ENCODE results near the gene MOGAT2. TPM values are rescaled to one million over a fixed set of nuclear protein-coding genes. Genes with fewer than 3 reads are reported as not detected.

The MOGAT2 gene
- total and polyA plus RNA-seq, 2 of the 13 experiments (the other 11 are each of a cell fraction or from before 2014, with no cell fraction given): 27.2 to 27.8 TPM

DNA sequence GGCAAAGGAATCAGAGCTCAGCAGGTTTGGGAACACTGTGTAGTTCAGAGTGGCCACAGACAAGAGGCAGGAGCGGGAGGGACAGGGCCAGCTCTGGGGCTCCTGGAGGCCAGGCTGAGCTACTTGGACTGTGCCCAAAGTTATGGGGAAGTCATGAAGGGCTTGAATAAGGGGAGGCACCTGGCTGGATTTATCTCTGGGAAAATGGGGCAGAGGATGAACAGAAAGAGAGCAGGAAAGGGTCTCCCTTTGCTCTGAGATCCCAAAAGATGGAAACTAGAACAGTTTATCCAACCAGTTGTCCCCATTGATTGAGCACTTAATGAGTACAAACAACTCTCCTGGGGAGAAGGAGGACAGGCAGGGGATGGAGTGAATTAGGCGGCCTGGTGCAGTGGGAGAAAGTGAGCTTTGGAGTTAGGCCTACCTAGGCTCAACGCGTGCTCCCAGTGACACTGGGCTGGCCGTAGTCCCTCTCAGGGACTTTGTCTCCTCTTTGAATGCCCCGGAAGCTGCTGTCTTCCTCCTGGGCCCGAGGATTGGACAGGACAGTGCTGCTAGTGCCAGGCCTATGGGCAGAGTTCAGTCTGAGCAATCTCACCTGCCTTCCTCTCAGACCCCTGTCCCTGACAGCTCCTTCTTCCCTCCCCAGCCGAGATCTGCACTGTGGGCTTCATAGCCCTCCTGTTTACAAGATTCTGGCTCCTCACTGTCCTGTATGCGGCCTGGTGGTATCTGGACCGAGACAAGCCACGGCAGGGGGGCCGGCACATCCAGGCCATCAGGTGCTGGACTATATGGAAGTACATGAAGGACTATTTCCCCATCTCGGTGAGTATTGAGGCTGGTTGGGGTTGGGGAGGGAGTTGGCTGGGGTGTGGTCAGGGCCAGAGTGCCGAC lies 2.0 kb downstream of the MOGAT2 start (continued):
- TF ChIP-seq, protein P1, sequence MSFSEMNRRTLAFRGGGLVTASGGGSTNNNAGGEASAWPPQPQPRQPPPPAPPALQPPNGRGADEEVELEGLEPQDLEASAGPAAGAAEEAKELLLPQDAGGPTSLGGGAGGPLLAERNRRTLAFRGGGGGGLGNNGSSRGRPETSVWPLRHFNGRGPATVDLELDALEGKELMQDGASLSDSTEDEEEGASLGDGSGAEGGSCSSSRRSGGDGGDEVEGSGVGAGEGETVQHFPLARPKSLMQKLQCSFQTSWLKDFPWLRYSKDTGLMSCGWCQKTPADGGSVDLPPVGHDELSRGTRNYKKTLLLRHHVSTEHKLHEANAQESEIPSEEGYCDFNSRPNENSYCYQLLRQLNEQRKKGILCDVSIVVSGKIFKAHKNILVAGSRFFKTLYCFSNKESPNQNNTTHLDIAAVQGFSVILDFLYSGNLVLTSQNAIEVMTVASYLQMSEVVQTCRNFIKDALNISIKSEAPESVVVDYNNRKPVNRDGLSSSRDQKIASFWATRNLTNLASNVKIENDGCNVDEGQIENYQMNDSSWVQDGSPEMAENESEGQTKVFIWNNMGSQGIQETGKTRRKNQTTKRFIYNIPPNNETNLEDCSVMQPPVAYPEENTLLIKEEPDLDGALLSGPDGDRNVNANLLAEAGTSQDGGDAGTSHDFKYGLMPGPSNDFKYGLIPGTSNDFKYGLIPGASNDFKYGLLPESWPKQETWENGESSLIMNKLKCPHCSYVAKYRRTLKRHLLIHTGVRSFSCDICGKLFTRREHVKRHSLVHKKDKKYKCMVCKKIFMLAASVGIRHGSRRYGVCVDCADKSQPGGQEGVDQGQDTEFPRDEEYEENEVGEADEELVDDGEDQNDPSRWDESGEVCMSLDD (CRISPR knock-in tag; IDR thresholded peaks at IDR 0.05; ENCODE audit: borderline replicate concordance): no peak; the same call in 1 of the 2 replicates
- TF ChIP-seq EZH2 (conservative IDR thresholded peaks at IDR 0.05; ENCODE audit: low read depth, low read length): no peak
- TF ChIP-seq ZSCAN9 (CRISPR knock-in tag; IDR thresholded peaks at IDR 0.05; ENCODE audit: borderline replicate concordance): peak; percentile 39; the same call in 1 of the 2 replicates
- no peak for TF ChIP-seq ZNF713 (CRISPR knock-in tag; IDR thresholded peaks at IDR 0.05)
- no peak for TF ChIP-seq SSRP1 (CRISPR knock-in tag; IDR thresholded peaks at IDR 0.05)
- TF ChIP-seq GABPB1 (CRISPR knock-in tag; IDR thresholded peaks at IDR 0.05): peak; percentile 75
- no peak for TF ChIP-seq ZNF160 (CRISPR knock-in tag; IDR thresholded peaks at IDR 0.05)
- no peak for TF ChIP-seq ZNF777 (CRISPR knock-in tag; IDR thresholded peaks at IDR 0.05)
- no peak for TF ChIP-seq ISX (CRISPR knock-in tag; conservative IDR thresholded peaks at IDR 0.05)
- TF ChIP-seq, protein P2, sequence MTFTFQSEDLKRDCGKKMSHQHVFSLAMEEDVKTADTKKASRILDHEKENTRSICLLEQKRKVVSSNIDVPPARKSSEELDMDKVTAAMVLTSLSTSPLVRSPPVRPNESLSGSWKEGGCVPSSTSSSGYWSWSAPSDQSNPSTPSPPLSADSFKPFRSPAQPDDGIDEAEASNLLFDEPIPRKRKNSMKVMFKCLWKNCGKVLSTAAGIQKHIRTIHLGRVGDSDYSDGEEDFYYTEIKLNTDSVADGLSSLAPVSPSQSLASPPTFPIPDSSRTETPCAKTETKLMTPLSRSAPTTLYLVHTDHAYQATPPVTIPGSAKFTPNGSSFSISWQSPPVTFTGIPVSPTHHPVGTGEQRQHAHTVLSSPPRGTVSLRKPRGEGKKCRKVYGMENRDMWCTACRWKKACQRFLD (CRISPR knock-in tag; IDR thresholded peaks at IDR 0.05; ENCODE audit: borderline replicate concordance): no peak
- TF ChIP-seq, protein P3, sequence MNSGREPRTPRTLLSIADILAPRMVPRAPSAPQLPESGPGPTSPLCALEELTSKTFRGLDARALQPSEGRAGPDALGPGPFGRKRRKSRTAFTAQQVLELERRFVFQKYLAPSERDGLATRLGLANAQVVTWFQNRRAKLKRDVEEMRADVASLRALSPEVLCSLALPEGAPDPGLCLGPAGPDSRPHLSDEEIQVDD (CRISPR knock-in tag; IDR thresholded peaks at IDR 0.05; ENCODE audit: borderline replicate concordance): no peak; the same call in 1 of the 2 replicates
- TF ChIP-seq BHLHE40 (IDR thresholded peaks at IDR 0.05; ENCODE audit: low read length): no peak
- TF ChIP-seq BRD4 (CRISPR knock-in tag; IDR thresholded peaks at IDR 0.05): peak; percentile 63; the same call in 1 of the 2 replicates
- TF ChIP-seq CCAR2 (optimal IDR thresholded peaks at IDR 0.05; ENCODE audit: low read depth, low read length): no peak
- no peak for TF ChIP-seq ZKSCAN5 (CRISPR knock-in tag; IDR thresholded peaks at IDR 0.05)
- 0 out of 2 replicates have a peak, but pooled peaks have one; percentile 43 for TF ChIP-seq ZNF205 (CRISPR knock-in tag; IDR thresholded peaks at IDR 0.05)
- peak; percentile 64 for TF ChIP-seq RNF2 (conservative IDR thresholded peaks at IDR 0.05; ENCODE audit: low read depth)
- TF ChIP-seq, protein P4, sequence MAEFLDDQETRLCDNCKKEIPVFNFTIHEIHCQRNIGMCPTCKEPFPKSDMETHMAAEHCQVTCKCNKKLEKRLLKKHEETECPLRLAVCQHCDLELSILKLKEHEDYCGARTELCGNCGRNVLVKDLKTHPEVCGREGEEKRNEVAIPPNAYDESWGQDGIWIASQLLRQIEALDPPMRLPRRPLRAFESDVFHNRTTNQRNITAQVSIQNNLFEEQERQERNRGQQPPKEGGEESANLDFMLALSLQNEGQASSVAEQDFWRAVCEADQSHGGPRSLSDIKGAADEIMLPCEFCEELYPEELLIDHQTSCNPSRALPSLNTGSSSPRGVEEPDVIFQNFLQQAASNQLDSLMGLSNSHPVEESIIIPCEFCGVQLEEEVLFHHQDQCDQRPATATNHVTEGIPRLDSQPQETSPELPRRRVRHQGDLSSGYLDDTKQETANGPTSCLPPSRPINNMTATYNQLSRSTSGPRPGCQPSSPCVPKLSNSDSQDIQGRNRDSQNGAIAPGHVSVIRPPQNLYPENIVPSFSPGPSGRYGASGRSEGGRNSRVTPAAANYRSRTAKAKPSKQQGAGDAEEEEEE (CRISPR knock-in tag; IDR thresholded peaks at IDR 0.05; ENCODE audit: borderline replicate concordance): no peak
- peak; percentile 78 for TF ChIP-seq YEATS2 (CRISPR knock-in tag; IDR thresholded peaks at IDR 0.05; ENCODE audit: borderline replicate concordance)
- 0 out of 2 replicates have a peak, but pooled peaks have one; percentile 24 for TF ChIP-seq WIZ (CRISPR knock-in tag; IDR thresholded peaks at IDR 0.05)
- TF ChIP-seq, protein P5, sequence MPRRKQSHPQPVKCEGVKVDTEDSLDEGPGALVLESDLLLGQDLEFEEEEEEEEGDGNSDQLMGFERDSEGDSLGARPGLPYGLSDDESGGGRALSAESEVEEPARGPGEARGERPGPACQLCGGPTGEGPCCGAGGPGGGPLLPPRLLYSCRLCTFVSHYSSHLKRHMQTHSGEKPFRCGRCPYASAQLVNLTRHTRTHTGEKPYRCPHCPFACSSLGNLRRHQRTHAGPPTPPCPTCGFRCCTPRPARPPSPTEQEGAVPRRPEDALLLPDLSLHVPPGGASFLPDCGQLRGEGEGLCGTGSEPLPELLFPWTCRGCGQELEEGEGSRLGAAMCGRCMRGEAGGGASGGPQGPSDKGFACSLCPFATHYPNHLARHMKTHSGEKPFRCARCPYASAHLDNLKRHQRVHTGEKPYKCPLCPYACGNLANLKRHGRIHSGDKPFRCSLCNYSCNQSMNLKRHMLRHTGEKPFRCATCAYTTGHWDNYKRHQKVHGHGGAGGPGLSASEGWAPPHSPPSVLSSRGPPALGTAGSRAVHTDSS (CRISPR knock-in tag; conservative IDR thresholded peaks at IDR 0.05): no peak
- peak; percentile 43 for TF ChIP-seq DMAP1 (CRISPR knock-in tag; IDR thresholded peaks at IDR 0.05)
- no peak; the same call in 1 of the 2 replicates for TF ChIP-seq NFE2L1 (CRISPR knock-in tag; IDR thresholded peaks at IDR 0.05; ENCODE audit: borderline replicate concordance)
